ENCODE data around the gene RASSF5. TPM values are rescaled to one million over a fixed set of nuclear protein-coding genes. Genes with fewer than 3 reads are reported as not detected.
"Not testable (repeated sequence)": the region's sequence is repeated elsewhere in the genome, so short reads cannot be mapped to it uniquely, and the experiment has no call there.

Gene RASSF5
- total and polyA plus RNA-seq, 2 donors (not counting 1 experiment from before 2014, with no cell fraction given) = 69.7 to 146 TPM

- Mint-ChIP-seq H3K4me3 (no peak overlapping the region), H3K27me3 (no peaks in the 10 kb centered on the region), H3K9me3 (ENCODE audit: insufficient read depth) (no peaks in the 10 kb centered on the region), H3K27ac (no peak overlapping the region), H3K4me1 (peaks cover 2% of the 10 kb centered on the region)
- Histone ChIP-seq H2AFZ (ENCODE audit: insufficient read depth, low read depth, low read length, poor library complexity, severe bottlenecking) (no peak overlapping the region), H3K27ac (ENCODE audit: low read length in 2 of 2) (no peak overlapping the region), H3K36me3 (replicated peaks in 1 of 2; ENCODE audit: control extremely low read depth in 1 of 2, control insufficient read depth in 1 of 2, extremely low read depth in 1 of 2, insufficient read depth in 2 of 2, low read length in 1 of 2) (peaks cover 0 to 72% of the 10 kb centered on the region in 2 experiments), H3K9ac (ENCODE audit: low read length) (no peak overlapping the region), H3K79me2 (ENCODE audit: control insufficient read depth, insufficient read depth, low read length) (peaks cover 3% of the 10 kb centered on the region), H3K9me3 (ENCODE audit: control extremely low read depth in 1 of 3, control insufficient read depth in 2 of 3, insufficient read depth in 1 of 3, low read length in 2 of 3) (no peaks in the 10 kb centered on the region), H4K20me1 (ENCODE audit: control insufficient read depth, insufficient read depth, low read length, poor library complexity, severe bottlenecking) (peaks cover 13% of the 10 kb centered on the region), H3K4me2 (replicated peaks; ENCODE audit: low read depth, low read length, poor library complexity, severe bottlenecking) (no peak overlapping the region), H3K4me3 (ENCODE audit: control extremely low read depth in 1 of 5, extremely low read depth in 1 of 5, insufficient read depth in 1 of 5, low read depth in 2 of 5, low read length in 4 of 5) (no peak overlapping the region), H3K27me3 (replicated peaks in 1 of 4; ENCODE audit: control extremely low read depth in 1 of 4, control insufficient read depth in 3 of 4, insufficient read depth in 4 of 4, low read length in 3 of 4) (no peaks in the 10 kb centered on the region), H3K4me1 (ENCODE audit: control insufficient read depth in 2 of 2, insufficient read depth in 2 of 2, low read length in 2 of 2) (no peaks in the 10 kb centered on the region)
- WGBS (ENCODE audit: insufficient coverage) = 94% methylated on average over 6 of the region's 8 CpGs
- POLR2A ChIA-PET = interaction anchor here (1.1 kb wide), 1 partner anchor 14 kb away, joined by 4 read pairs; no protein-coding TSS in a partner anchor
- ATAC-seq (ENCODE audit: low read depth) (no peak), DNase-seq (no peak)
- no peak for TF ChIP-seq CTCF (IDR thresholded peaks at IDR 0.05)
- no peak for TF ChIP-seq EZH2 (IDR thresholded peaks at IDR 0.05; ENCODE audit: borderline replicate concordance, insufficient read depth, low read depth, low read length, poor library complexity, severe bottlenecking)
- CTCF ChIA-PET = interaction anchor here (1.1 to 6.7 kb wide), 19 partner anchors 10 to 186 kb away, joined by 3 to 79 read pairs (median 7); partner anchors contain the start of gene IKBKE
- intact Hi-C loops (cut with micrococcal nuclease) = no loop called here
These were observed 27.1 kb upstream of the RASSF5 start for GRCh38 chr1:206480211-206480610.

- H3K4me1 Mint-ChIP-seq = peaks cover 2% of the 10 kb centered on the region
- ChIA-PET CTCF (interaction anchor here (0.6 to 6.7 kb wide), 5 partner anchors 22 to 1703 kb away, joined by 3 to 79 read pairs (median 12); no protein-coding TSS in a partner anchor), POLR2A (no interaction called here)
- H3K4me3 Mint-ChIP-seq = no peak overlapping the region
- H3K79me2 ChIP-seq (ENCODE audit: control insufficient read depth, insufficient read depth, low read length) = peaks cover 3% of the 10 kb centered on the region
- H3K9me3 Mint-ChIP-seq (ENCODE audit: insufficient read depth) = no peaks in the 10 kb centered on the region
- DNase-seq (no peak), ATAC-seq (ENCODE audit: low read depth) (no peak)
- no peak overlapping the region for H3K4me2 ChIP-seq (replicated peaks; ENCODE audit: low read depth, low read length, poor library complexity, severe bottlenecking)
- H2AFZ ChIP-seq (ENCODE audit: insufficient read depth, low read depth, low read length, poor library complexity, severe bottlenecking) = no peak overlapping the region
- no peaks in the 10 kb centered on the region for H3K4me1 ChIP-seq (ENCODE audit: control insufficient read depth in 2 of 2, insufficient read depth in 2 of 2, low read length in 2 of 2)
- H3K4me3 ChIP-seq (ENCODE audit: control extremely low read depth in 1 of 5, extremely low read depth in 1 of 5, insufficient read depth in 1 of 5, low read depth in 2 of 5, low read length in 4 of 5) = no peak overlapping the region
- peaks cover 0 to 69% of the 10 kb centered on the region in 2 experiments for H3K36me3 ChIP-seq (replicated peaks in 1 of 2; ENCODE audit: control extremely low read depth in 1 of 2, control insufficient read depth in 1 of 2, extremely low read depth in 1 of 2, insufficient read depth in 2 of 2, low read length in 1 of 2)
- peaks cover 13% of the 10 kb centered on the region for H4K20me1 ChIP-seq (ENCODE audit: control insufficient read depth, insufficient read depth, low read length, poor library complexity, severe bottlenecking)
- no peaks in the 10 kb centered on the region for H3K9me3 ChIP-seq (ENCODE audit: control extremely low read depth in 1 of 3, control insufficient read depth in 2 of 3, insufficient read depth in 1 of 3, low read length in 2 of 3)
- WGBS (ENCODE audit: insufficient coverage) = 100% methylated on average over 2 of the region's 2 CpGs
- TF ChIP-seq EZH2 (IDR thresholded peaks at IDR 0.05; ENCODE audit: borderline replicate concordance, insufficient read depth, low read depth, low read length, poor library complexity, severe bottlenecking) (no peak), CTCF (IDR thresholded peaks at IDR 0.05) (no peak)
- no peaks in the 10 kb centered on the region for H3K27me3 Mint-ChIP-seq
- no peaks in the 10 kb centered on the region for H3K27me3 ChIP-seq (replicated peaks in 1 of 4; ENCODE audit: control extremely low read depth in 1 of 4, control insufficient read depth in 3 of 4, insufficient read depth in 4 of 4, low read length in 3 of 4)
- no peak overlapping the region for H3K9ac ChIP-seq (ENCODE audit: low read length)
- H3K27ac ChIP-seq (ENCODE audit: low read length in 2 of 2) = no peak overlapping the region
- intact Hi-C loops (cut with micrococcal nuclease) = no loop called here
- no peak overlapping the region for H3K27ac Mint-ChIP-seq
These were observed 24.7 kb upstream of the RASSF5 start for GRCh38 chr1:206482611-206483010.

GRCh38 chr1:206483864-206484263 is 23.5 kb upstream of the RASSF5 start:
- H3K4me1 Mint-ChIP-seq; DNase-seq; H3K9me3 ChIP-seq (ENCODE audit: control extremely low read depth in 1 of 3, control insufficient read depth in 2 of 3, insufficient read depth in 1 of 3, low read length in 2 of 3); H3K27ac ChIP-seq (ENCODE audit: low read length in 2 of 2); H3K4me2 ChIP-seq (replicated peaks; ENCODE audit: low read depth, low read length, poor library complexity, severe bottlenecking); H2AFZ ChIP-seq (ENCODE audit: insufficient read depth, low read depth, low read length, poor library complexity, severe bottlenecking); H3K9ac ChIP-seq (ENCODE audit: low read length); H3K27me3 ChIP-seq (replicated peaks in 1 of 4; ENCODE audit: control extremely low read depth in 1 of 4, control insufficient read depth in 3 of 4, insufficient read depth in 4 of 4, low read length in 3 of 4); ATAC-seq (ENCODE audit: low read depth); H3K27ac Mint-ChIP-seq; POLR2A ChIA-PET; H3K4me3 ChIP-seq (ENCODE audit: control extremely low read depth in 1 of 5, extremely low read depth in 1 of 5, insufficient read depth in 1 of 5, low read depth in 2 of 5, low read length in 4 of 5); H3K9me3 Mint-ChIP-seq (ENCODE audit: insufficient read depth); H3K4me3 Mint-ChIP-seq; H3K79me2 ChIP-seq (ENCODE audit: control insufficient read depth, insufficient read depth, low read length); H3K27me3 Mint-ChIP-seq; intact Hi-C loops (cut with micrococcal nuclease); H3K4me1 ChIP-seq (ENCODE audit: control insufficient read depth in 2 of 2, insufficient read depth in 2 of 2, low read length in 2 of 2): not testable (repeated sequence)
- no CpG with 5 or more reads among the region's 1 CpG for WGBS (ENCODE audit: insufficient coverage)
- Histone ChIP-seq H3K36me3 (replicated peaks in 1 of 2; ENCODE audit: control extremely low read depth in 1 of 2, control insufficient read depth in 1 of 2, extremely low read depth in 1 of 2, insufficient read depth in 2 of 2, low read length in 1 of 2) (peaks cover 0 to 68% of the 10 kb centered on the region in 2 experiments), H4K20me1 (ENCODE audit: control insufficient read depth, insufficient read depth, low read length, poor library complexity, severe bottlenecking) (peaks cover 11% of the 10 kb centered on the region)
- CTCF ChIA-PET = interaction anchor here (0.9 to 3.3 kb wide), 6 partner anchors 10 to 498 kb away, joined by 3 to 12 read pairs (median 4); no protein-coding TSS in a partner anchor

Data from B cell (primary cell).